K562 (cell line): ENCODE data around the gene RNPEPL1. TPM values are rescaled to one million over a fixed set of nuclear protein-coding genes. Genes with fewer than 3 reads are reported as not detected.

Experiments used
- ATF6 ChIP-seq: sonication (generic); formaldehyde crosslinking; IDR thresholded peaks from 2 replicates; pipeline ENCODE4 v1.4.0; 2020; ENCODE audit warnings: mild to moderate bottlenecking, missing genetic modification reagents
- CCAR2 ChIP-seq: fragments of 200-400 bp; formaldehyde crosslinking; IDR thresholded peaks from 2 replicates; pipeline ENCODE4 v1.6.1; 2017; ENCODE audit warnings: mild to moderate bottlenecking, low read depth, low read length
- CHD1 ChIP-seq: fragments of 200-600 bp; sonication (generic); IDR thresholded peaks from one replicate; pipeline ENCODE4 v1.6.1; 2012; ENCODE audit warnings: mild to moderate bottlenecking, moderate library complexity, low read length, inconsistent platforms
- CREB3 ChIP-seq: fragments of 450-650 bp; conservative IDR thresholded peaks from 2 replicates; pipeline ENCODE4 v1.6.1; 2016; ENCODE audit warnings: missing genetic modification characterization, low read depth, mild to moderate bottlenecking, missing compliant biosample characterization, moderate library complexity
- CTCF ChIP-seq, 3 experiments: IDR thresholded peaks in 2 of 3; conservative IDR thresholded peaks in 1 of 3; 2 replicates each; pipeline ENCODE4 v1.5.1; 2011 to 2012; ENCODE audit warnings: low read length in 3 of 3, mild to moderate bottlenecking in 3 of 3, control low read depth in 2 of 3, improper control_type of control experiment in 1 of 3, inconsistent platforms in 1 of 3, low read depth in 1 of 3, mixed read lengths in 1 of 3, moderate library complexity in 1 of 3; ENCODE audit not compliant: insufficient read depth in 2 of 3
- DLX4 ChIP-seq: fragments of 250-450 bp; sonication (Bioruptor Pico); IDR thresholded peaks from 2 replicates; pipeline ENCODE4 v1.6.1; 2021; ENCODE audit warnings: mild to moderate bottlenecking
- ELF1 ChIP-seq: fragments of 200-800 bp; sonication (Bioruptor generic); IDR thresholded peaks from 2 replicates; pipeline ENCODE4 v1.6.1; 2016; ENCODE audit warnings: missing genetic modification characterization, missing compliant biosample characterization
- LEF1 ChIP-seq: fragments of 450-650 bp; IDR thresholded peaks from 2 replicates; pipeline ENCODE4 v1.6.1; 2016; ENCODE audit warnings: mild to moderate bottlenecking
- MEF2D ChIP-seq: conservative IDR thresholded peaks from 2 replicates; pipeline ENCODE4 v1.6.1; 2016; ENCODE audit warnings: low read depth, missing genetic modification characterization, missing compliant biosample characterization
- PCBP1 ChIP-seq: fragments of 200-400 bp; formaldehyde crosslinking; IDR thresholded peaks from 2 replicates; pipeline ENCODE4 v1.6.1; 2018; ENCODE audit warnings: mild to moderate bottlenecking, low read depth, low read length; ENCODE audit not compliant: poor library complexity, severe bottlenecking
- PML ChIP-seq: IDR thresholded peaks from 2 replicates; pipeline ENCODE4 v1.6.1; 2012; ENCODE audit warnings: low read length, inconsistent platforms
- POLR2AphosphoS5 ChIP-seq: IDR thresholded peaks from 2 replicates; pipeline ENCODE4 v1.6.1; 2011; ENCODE audit warnings: mild to moderate bottlenecking, low read depth, low read length, moderate library complexity; ENCODE audit not compliant: control insufficient read depth, insufficient read depth
- PRDM10 ChIP-seq: fragments of 450-650 bp; IDR thresholded peaks from 2 replicates; pipeline ENCODE4 v1.6.1; 2018; ENCODE audit not compliant: partially characterized antibody
- PURB ChIP-seq: sonication (generic); formaldehyde crosslinking; IDR thresholded peaks from 2 replicates; pipeline ENCODE4 v1.9.0; 2021; ENCODE audit warnings: low read depth, mild to moderate bottlenecking, missing genetic modification reagents
- RAD51 ChIP-seq: fragments of 450-650 bp; IDR thresholded peaks from 2 replicates; pipeline ENCODE4 v1.7.1; 2016; ENCODE audit warnings: low read depth, mild to moderate bottlenecking, borderline replicate concordance
- RBM15 ChIP-seq: fragments of 200-400 bp; formaldehyde crosslinking; IDR thresholded peaks from 2 replicates; pipeline ENCODE4 v1.6.1; 2018; ENCODE audit warnings: mild to moderate bottlenecking, low read length, moderate library complexity; ENCODE audit not compliant: insufficient read depth
- ZFP30 ChIP-seq: fragments of 250-450 bp; sonication (Bioruptor Pico); IDR thresholded peaks from 2 replicates; pipeline ENCODE4 v1.8.0; 2022; ENCODE audit warnings: moderate library complexity, mild to moderate bottlenecking, inconsistent platforms, borderline replicate concordance
- ZNF785 ChIP-seq: fragments of 250-450 bp; sonication (Bioruptor Pico); IDR thresholded peaks from 2 replicates; pipeline ENCODE4 v1.4.0; 2020; ENCODE audit warnings: mild to moderate bottlenecking
- polyA plus RNA-seq, 8 experiments: library from polyadenylated mRNA; depleted of rRNA in 4 of 8; stranded (reverse) in 5 of 8; unstranded in 3 of 8; fragments of >200 nt; fragmentation: Nextera tagmentation in 2 of 8; fragmentation: Illumina TruSeq in 1 of 8; extraction: Ambion mirVana in 2 of 8; extraction: Trizol in 1 of 8; gene quantifications; 2 replicates each; pipeline versions ENCODE4 v1.2.1 to v1.2.3, GENCODE V29; 2011 to 2014; ENCODE audit warnings: inconsistent platforms in 1 of 8, missing spikeins in 1 of 8
- total RNA-seq, 7 experiments: library from RNA; depleted of rRNA in 6 of 7; stranded (reverse); fragments of >200 nt in 6 of 7; fragmentation: Illumina TruSeq in 2 of 7; extraction: Trizol in 2 of 7; gene quantifications; 2 replicates each; pipeline versions ENCODE4 v1.2.1 to v1.2.3, GENCODE V29; 2011 to 2021; ENCODE audit warnings: low replicate concordance in 1 of 7

Gene RNPEPL1
- total and polyA plus RNA-seq, 9 of the 15 experiments (the other 6 are each of a cell fraction or from before 2014, with no cell fraction given) = 0.07 to 38.7 (median 5.6) TPM

GRCh38 chr2:240564561-240565332, 3.5 kb upstream of the RNPEPL1 start (continued):
- no peak for TF ChIP-seq RBM15
- no peak for TF ChIP-seq LEF1
- TF ChIP-seq CTCF (IDR thresholded peaks at IDR 0.05 in 2 of 3, conservative IDR thresholded peaks at IDR 0.05 in 1 of 3; ENCODE audit: insufficient read depth in 2 of 3, low read depth in 1 of 3, low read length in 3 of 3) = peak; percentile 50 to 57 (median 56)
- no peak for TF ChIP-seq ATF6 (CRISPR knock-in tag)
- no peak for TF ChIP-seq PRDM10
- TF ChIP-seq PURB (CRISPR knock-in tag) = no peak
- 0 out of 2 replicates have a peak, but pooled peaks have one; percentile 12 for TF ChIP-seq POLR2AphosphoS5
- TF ChIP-seq DLX4 (CRISPR knock-in tag) = no peak
- TF ChIP-seq CCAR2 = no peak
- TF ChIP-seq CREB3 (tag) = no peak
- TF ChIP-seq PML = no peak
- no peak for TF ChIP-seq ZNF785 (CRISPR knock-in tag)
- no peak for TF ChIP-seq ZFP30 (CRISPR knock-in tag)
- TF ChIP-seq CHD1 = no peak
- TF ChIP-seq RAD51 = no peak
- peak; percentile 33; the same call in 1 of the 2 replicates for TF ChIP-seq MEF2D (tag)
- TF ChIP-seq PCBP1 = no peak
- TF ChIP-seq ELF1 (tag) = no peak
